ENCODE measurements around the gene FIBCD1. TPM values are rescaled to one million over a fixed set of nuclear protein-coding genes. Genes with fewer than 3 reads are reported as not detected.
A peak's percentile ranks its signal among the peaks of the same experiment; 100 is the strongest.

The FIBCD1 gene
- total RNA-seq, 1 donor from 2014 or later: 0.53 TPM

GRCh38 chr9:130887494-130888144, 51.4 kb downstream of the FIBCD1 start:
- Mint-ChIP-seq H3K4me3 (no peak overlapping the region), H3K27me3 (no peaks in the 10 kb centered on the region), H3K36me3 (peaks cover 5% of the 10 kb centered on the region), H3K27ac (no peak overlapping the region), H3K4me1 (ENCODE audit: unreplicated experiment) (peaks cover 6% of the 10 kb centered on the region), H3K9me3 (no peaks in the 10 kb centered on the region)
- DNase-seq (ENCODE audit: extremely low spot score, unreplicated experiment): no peak
- TF ChIP-seq CTCF (conservative IDR thresholded peaks at IDR 0.05): no peak

- Mint-ChIP-seq H3K27me3 (no peaks in the 10 kb centered on the region), H3K27ac (no peak overlapping the region), H3K36me3 (peaks cover 5% of the 10 kb centered on the region), H3K4me3 (no peak overlapping the region), H3K4me1 (ENCODE audit: unreplicated experiment) (peaks cover 6% of the 10 kb centered on the region), H3K9me3 (no peaks in the 10 kb centered on the region)
- no peak for TF ChIP-seq CTCF (conservative IDR thresholded peaks at IDR 0.05)
- no peak for DNase-seq (ENCODE audit: extremely low spot score, unreplicated experiment)
Observed at GRCh38 chr9:130886981-130887380, 52.1 kb downstream of the FIBCD1 start.

- peaks cover 1% of the 10 kb centered on the region for H3K4me1 Mint-ChIP-seq (ENCODE audit: unreplicated experiment)
- no peaks in the 10 kb centered on the region for H3K9me3 Mint-ChIP-seq
- peak overlapping the region; percentile 76 for H3K27ac Mint-ChIP-seq
- TF ChIP-seq CTCF (conservative IDR thresholded peaks at IDR 0.05): no peak
- no peak overlapping the region for H3K4me3 Mint-ChIP-seq
- peaks cover 12% of the 10 kb centered on the region for H3K36me3 Mint-ChIP-seq
- no peaks in the 10 kb centered on the region for H3K27me3 Mint-ChIP-seq
- no peak for DNase-seq (ENCODE audit: extremely low spot score, unreplicated experiment)
Observed at GRCh38 chr9:130885484-130886375, 53.3 kb downstream of the FIBCD1 start.

GRCh38 chr9:130884542-130885483, 54.2 kb downstream of the FIBCD1 start:
- DNase-seq (ENCODE audit: extremely low spot score, unreplicated experiment): no peak
- Mint-ChIP-seq H3K4me3 (no peak overlapping the region), H3K9me3 (no peaks in the 10 kb centered on the region), H3K36me3 (peaks cover 12% of the 10 kb centered on the region), H3K4me1 (ENCODE audit: unreplicated experiment) (no peaks in the 10 kb centered on the region), H3K27me3 (no peaks in the 10 kb centered on the region), H3K27ac (no peak overlapping the region)
- no peak for TF ChIP-seq CTCF (conservative IDR thresholded peaks at IDR 0.05)

- H3K27ac Mint-ChIP-seq: no peak overlapping the region
- no peaks in the 10 kb centered on the region for H3K27me3 Mint-ChIP-seq
- TF ChIP-seq CTCF (conservative IDR thresholded peaks at IDR 0.05): no peak
- no peaks in the 10 kb centered on the region for H3K4me1 Mint-ChIP-seq (ENCODE audit: unreplicated experiment)
- DNase-seq (ENCODE audit: extremely low spot score, unreplicated experiment): no peak
- H3K36me3 Mint-ChIP-seq: peaks cover 15% of the 10 kb centered on the region
- no peaks in the 10 kb centered on the region for H3K9me3 Mint-ChIP-seq
- H3K4me3 Mint-ChIP-seq: no peak overlapping the region
Observed at GRCh38 chr9:130884111-130884531, 54.9 kb downstream of the FIBCD1 start.
